Fibroblast of the aortic adventitia (primary cell): Measurements from ENCODE around the gene MATK. TPM values are rescaled to one million over a fixed set of nuclear protein-coding genes. Genes with fewer than 3 reads are reported as not detected.

Experiments used
- DNase-seq: peaks from one replicate; pipeline ENCODE4 v3.0.0-alpha.2; 2010; ENCODE audit warnings: low read depth
- H3K4me3 ChIP-seq: 2 replicates; pipeline ENCODE4 v1.5.1; 2011; ENCODE audit warnings: low read depth, mild to moderate bottlenecking, control low read depth, low read length, moderate library complexity
- CTCF ChIP-seq: IDR thresholded peaks from 2 replicates; pipeline ENCODE4 v1.5.1; 2011; ENCODE audit warnings: mild to moderate bottlenecking, low read length, control low read depth, inconsistent platforms; ENCODE audit not compliant: insufficient read depth
- total RNA-seq: library from RNA; depleted of rRNA; stranded (reverse); fragments of >200 nt; gene quantifications from 2 replicates; pipeline ENCODE4 v1.2.3, GENCODE V29; 2012; ENCODE audit warnings: low replicate concordance

MATK gene
- total RNA-seq, 1 donor, result not detected

DNA sequence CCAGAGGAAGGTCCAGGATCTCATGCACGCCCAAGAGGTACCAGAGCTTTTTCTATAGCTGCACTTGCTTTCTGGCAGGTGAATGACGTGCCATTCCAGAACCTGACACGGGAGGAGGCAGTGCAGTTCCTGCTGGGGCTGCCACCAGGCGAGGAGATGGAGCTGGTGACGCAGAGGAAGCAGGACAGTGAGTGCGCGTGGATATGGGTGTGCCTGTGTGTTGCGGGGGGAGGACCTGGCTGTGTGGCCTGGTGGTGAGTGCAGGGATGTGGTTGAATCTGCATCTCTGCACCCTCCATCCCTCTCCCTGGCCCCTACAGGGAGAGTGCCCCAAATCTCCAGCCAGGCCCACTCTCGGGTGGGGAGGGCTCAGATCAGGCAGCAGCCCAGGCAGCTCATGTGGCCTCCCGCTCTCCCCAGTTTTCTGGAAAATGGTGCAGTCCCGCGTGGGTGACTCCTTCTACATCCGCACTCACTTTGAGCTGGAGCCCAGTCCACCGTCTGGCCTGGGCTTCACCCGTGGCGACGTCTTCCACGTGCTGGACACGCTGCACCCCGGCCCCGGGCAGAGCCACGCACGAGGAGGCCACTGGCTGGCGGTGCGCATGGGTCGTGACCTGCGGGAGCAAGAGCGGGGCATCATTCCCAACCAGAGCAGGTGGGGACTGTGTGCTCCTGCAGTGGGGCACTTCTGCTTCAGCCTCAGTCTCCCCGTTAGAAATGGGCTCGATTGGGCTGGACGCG lies 47.5 kb downstream of the MATK start:
- no peak for DNase-seq
- H3K4me3 ChIP-seq, result no peak overlapping the region
- TF ChIP-seq CTCF, result no peak

DNA sequence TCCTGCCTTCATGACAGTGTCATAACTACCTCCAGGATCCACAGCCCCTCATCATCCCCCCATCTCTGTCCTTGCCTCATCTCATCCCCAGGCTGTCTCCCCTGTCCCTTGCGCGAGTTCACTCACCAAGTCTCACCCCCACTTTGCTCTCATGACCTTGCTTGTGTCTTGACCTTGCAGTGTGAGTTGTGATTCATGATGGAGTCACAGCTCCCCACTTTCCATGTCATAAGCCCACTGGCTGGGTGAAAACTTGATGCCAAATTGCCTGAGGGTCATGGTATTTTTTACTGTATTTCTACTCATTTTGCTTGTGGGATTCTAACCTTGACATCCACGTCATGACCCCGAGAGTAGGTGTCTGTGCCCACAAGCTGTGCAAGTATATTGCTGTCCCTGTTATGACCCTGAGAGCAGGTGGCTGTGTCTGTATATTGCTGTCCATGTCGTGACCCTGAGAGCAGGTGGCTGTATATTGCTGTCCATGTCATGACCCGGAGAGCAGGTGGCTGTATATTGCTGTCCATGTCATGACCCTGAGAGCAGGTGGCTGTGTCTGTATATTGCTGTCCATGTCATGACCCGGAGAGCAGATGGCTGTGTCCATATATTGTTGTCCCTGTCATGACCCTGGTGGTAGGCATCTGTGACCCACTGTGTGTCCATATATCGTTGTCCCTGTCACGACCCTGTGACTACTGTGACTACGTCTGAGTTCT lies 48.5 kb downstream of the MATK start:
- no peak for DNase-seq
- H3K4me3 ChIP-seq, result no peak overlapping the region
- no peak for TF ChIP-seq CTCF

DNA sequence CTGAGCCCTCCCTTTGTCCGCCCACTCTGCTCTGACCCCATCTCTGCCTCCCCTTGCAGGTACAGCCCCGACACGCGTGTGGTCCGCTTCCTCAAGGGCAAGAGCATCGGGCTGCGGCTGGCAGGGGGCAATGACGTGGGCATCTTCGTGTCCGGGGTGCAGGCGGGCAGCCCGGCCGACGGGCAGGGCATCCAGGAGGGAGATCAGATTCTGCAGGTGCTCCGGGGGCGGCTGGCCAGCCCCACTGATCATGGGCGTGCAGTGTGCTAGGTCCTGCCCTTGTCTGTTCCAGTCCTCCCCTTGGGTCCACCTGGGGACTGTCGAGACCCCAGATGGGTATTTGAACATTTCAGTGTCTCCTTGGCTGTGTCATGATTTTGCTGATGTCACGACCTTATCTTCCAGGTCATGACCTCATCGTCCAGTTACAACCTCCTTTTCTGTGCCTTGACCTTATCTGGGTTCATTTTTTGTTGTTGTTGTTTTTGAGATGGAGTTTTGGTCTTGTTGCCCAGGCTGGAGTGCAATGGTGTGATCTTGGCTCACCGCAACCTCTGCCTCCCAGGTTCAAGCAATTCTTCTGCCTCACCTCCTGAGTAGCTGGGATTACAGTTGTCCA lies 50.0 kb downstream of the MATK start:
- DNase-seq, result no peak
- no peak overlapping the region for H3K4me3 ChIP-seq
- no peak for TF ChIP-seq CTCF

DNA sequence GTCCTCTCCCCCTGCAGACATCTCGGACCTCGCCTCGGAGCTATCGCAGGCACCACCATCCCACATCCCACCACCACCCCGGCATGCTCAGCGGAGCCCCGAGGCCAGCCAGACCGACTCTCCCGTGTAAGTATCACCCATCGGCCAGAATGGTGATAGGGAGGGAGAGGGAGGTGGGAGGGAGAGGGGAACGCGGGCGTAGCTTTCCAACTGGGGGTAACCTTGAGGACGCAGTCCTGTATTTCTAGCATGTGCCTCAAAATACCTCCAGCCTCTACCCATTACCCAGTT lies 51.9 kb downstream of the MATK start:
- H3K4me3 ChIP-seq, result no peak overlapping the region
- no peak for TF ChIP-seq CTCF
- no peak for DNase-seq

DNA sequence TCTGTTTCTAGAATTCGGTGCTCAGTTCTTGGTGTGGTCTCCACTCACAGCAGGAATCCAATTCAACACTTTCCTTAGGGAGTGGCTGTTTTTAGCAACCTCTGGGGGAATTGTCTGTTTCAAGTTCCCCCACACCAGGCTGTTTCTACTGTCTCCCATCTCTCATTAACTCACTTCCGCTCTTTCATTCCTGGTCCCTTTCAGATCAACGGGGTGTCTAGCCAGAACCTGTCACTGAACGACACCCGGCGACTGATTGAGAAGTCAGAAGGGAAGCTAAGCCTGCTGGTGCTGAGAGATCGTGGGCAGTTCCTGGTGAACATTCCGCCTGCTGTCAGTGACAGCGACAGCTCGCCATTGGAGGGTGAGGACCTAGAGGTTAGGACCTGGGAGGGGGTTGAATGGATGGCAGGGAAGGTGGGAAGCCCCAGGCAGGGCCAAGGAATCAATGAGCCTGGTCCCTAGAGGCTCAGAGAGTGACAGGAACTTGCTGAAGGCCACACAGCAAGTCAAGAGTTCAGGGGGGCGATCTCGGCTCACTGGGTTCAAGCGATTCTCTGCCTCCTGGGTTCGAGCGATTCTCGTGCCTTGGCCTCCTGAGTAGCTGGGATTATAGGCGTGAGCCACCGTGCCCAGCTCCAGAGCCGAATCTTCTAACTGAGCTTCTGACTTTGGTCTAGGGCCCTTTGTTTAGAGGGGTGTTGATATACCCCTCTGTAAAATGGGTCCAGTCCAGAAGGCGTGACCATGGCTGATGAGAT lies 52.5 kb downstream of the MATK start:
- DNase-seq, result no peak
- TF ChIP-seq CTCF, result no peak

GRCh38 chr19:3732108-3732507 lies 54.1 kb downstream of the MATK start:
- no peak for TF ChIP-seq CTCF
- no peak for DNase-seq
- H3K4me3 ChIP-seq, result no peak overlapping the region

More for the DNA sequence above, 52.5 kb downstream of the MATK start:
- no peak overlapping the region for H3K4me3 ChIP-seq
